Mucosa of rectum (tissue), 2 donors: ENCODE measurements around the gene POU4F2.

ENCODE experiments used
- H3K27ac ChIP-seq, 2 donors: one replicate each; pipeline ENCODE4 v1.7.0; 2013; ENCODE audit warnings: inconsistent platforms in 2 of 2, low read depth in 2 of 2, low read length in 2 of 2
- H3K27me3 ChIP-seq, 2 donors: one replicate each; pipeline ENCODE4 v1.7.0; 2013; ENCODE audit warnings: low read length in 2 of 2; ENCODE audit not compliant: control insufficient read depth in 2 of 2, insufficient read depth in 2 of 2
- H3K36me3 ChIP-seq, 2 donors: one replicate each; pipeline ENCODE4 v1.7.0; 2013; ENCODE audit warnings: low read length in 2 of 2; ENCODE audit not compliant: control insufficient read depth in 2 of 2, insufficient read depth in 2 of 2
- H3K4me1 ChIP-seq, 2 donors: one replicate each; pipeline ENCODE4 v1.7.0; 2013; ENCODE audit warnings: low read length in 2 of 2, mild to moderate bottlenecking in 1 of 2; ENCODE audit not compliant: control insufficient read depth in 2 of 2, insufficient read depth in 2 of 2
- H3K4me3 ChIP-seq, 2 donors: one replicate each; pipeline ENCODE4 v1.7.0; 2013; ENCODE audit warnings: low read length in 2 of 2
- H3K9ac ChIP-seq, 2 donors: one replicate each; pipeline ENCODE4 v1.7.0; 2013; ENCODE audit warnings: low read length in 2 of 2, low read depth in 1 of 2, mild to moderate bottlenecking in 1 of 2
- H3K9me3 ChIP-seq, 2 donors: one replicate each; pipeline ENCODE4 v1.7.0; 2013; ENCODE audit warnings: low read length in 2 of 2; ENCODE audit not compliant: control insufficient read depth in 2 of 2
- donor health status: healthy.
- donor health status: Normal muscosa, but diverticular disease.

The POU4F2 gene

DNA sequence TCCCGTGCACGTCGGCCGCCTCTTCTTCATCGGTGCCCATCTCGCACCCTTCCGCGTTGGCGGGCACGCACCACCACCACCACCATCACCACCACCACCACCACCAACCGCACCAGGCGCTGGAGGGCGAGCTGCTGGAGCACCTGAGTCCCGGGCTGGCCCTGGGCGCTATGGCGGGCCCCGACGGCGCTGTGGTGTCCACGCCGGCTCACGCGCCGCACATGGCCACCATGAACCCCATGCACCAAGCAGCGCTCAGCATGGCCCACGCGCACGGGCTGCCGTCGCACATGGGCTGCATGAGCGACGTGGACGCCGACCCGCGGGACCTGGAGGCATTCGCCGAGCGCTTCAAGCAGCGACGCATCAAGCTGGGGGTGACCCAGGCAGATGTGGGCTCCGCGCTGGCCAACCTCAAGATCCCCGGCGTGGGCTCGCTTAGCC, 1.4 kb downstream of the POU4F2 start:
- Histone ChIP-seq H3K27me3 (peaks cover 15 to 21% of the 10 kb centered on the region in 2 donors), H3K4me3 (no peak overlapping the region), H3K9me3 (no peaks in the 10 kb centered on the region), H3K36me3 (no peaks in the 10 kb centered on the region), H3K4me1 (no peaks in the 10 kb centered on the region), H3K9ac (no peak overlapping the region), H3K27ac (no peak overlapping the region)

DNA sequence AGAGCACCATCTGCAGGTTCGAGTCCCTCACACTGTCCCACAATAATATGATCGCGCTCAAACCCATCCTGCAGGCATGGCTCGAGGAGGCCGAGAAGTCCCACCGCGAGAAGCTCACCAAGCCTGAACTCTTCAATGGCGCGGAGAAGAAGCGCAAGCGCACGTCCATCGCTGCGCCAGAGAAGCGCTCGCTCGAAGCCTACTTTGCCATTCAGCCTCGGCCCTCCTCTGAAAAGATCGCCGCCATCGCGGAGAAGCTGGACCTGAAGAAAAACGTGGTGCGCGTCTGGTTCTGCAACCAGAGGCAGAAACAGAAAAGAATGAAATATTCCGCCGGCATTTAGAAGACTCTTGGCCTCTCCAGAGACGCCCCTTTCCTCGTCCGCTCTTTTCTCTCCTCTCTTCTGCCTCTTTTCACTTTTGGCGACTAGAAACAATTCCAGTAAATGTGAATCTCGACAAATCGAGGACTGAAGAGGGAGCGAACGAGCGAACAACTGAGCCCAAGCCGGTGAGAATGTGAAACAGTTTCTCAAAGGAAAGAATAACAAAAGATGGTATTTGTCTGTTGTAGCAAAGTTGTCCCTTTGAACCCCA, 1.9 kb downstream of the POU4F2 start:
- H3K9ac ChIP-seq, result no peak overlapping the region
- no peaks in the 10 kb centered on the region for H3K36me3 ChIP-seq
- H3K4me3 ChIP-seq, result no peak overlapping the region
- H3K27me3 ChIP-seq, result peaks cover 15 to 18% of the 10 kb centered on the region in 2 donors
- H3K27ac ChIP-seq, result no peak overlapping the region
- no peaks in the 10 kb centered on the region for H3K4me1 ChIP-seq
- no peaks in the 10 kb centered on the region for H3K9me3 ChIP-seq

DNA sequence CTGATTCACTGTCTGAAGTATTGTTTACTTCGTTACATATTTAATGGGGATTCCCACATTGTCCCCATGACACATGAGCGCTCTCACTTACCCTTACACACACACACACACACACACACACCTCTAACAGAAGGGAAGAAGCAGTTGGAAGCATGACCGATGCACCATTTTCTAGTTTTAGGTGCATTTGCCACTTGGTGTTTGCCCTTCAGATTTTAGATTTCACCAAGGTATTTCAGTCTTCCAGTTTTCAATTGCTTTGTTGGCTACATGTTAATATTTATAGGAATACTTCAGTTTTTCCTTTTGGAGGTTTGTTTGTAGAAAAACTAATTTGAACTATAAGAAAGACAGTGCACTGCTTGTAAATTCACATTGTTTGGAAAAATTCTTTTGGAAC, 3.1 kb downstream of the POU4F2 start:
- Histone ChIP-seq H3K9me3 (no peaks in the 10 kb centered on the region), H3K9ac (no peak overlapping the region), H3K4me3 (no peak overlapping the region), H3K27me3 (peaks cover 15% of the 10 kb centered on the region in 2 donors), H3K36me3 (no peaks in the 10 kb centered on the region), H3K4me1 (no peaks in the 10 kb centered on the region), H3K27ac (no peak overlapping the region)

DNA sequence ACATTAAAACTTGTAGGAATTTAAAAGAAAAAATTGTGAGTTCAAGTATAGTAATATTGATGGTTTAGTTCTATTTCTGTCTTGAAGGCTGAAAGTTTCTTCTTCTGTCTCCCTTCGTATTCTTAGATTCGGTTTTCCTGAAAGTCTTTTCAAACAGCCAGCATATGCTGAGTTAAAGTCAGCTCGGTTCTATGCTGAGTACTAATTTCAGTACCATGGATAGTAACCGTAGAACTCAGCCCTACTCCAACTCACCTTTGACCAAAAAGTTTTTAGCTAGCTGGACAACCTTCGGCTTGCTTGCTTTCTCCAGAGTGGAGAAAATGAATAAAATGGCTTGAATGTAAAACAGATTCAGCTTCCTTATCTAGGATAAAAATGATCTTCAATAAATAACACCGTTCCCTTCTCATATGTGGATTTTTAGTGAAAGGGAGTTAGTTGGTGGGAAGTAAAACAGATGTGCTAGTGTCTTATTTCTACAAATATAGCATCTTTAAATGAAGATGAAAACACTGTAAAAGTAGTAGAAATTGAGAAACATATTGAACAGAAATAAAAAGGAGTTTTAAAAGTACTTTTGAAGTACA, 5.2 kb downstream of the POU4F2 start:
- Histone ChIP-seq H3K27ac (no peak overlapping the region), H3K9me3 (no peaks in the 10 kb centered on the region), H3K36me3 (no peaks in the 10 kb centered on the region), H3K27me3 (peaks cover 13 to 20% of the 10 kb centered on the region in 2 donors), H3K9ac (no peak overlapping the region), H3K4me1 (no peaks in the 10 kb centered on the region), H3K4me3 (no peak overlapping the region)

DNA sequence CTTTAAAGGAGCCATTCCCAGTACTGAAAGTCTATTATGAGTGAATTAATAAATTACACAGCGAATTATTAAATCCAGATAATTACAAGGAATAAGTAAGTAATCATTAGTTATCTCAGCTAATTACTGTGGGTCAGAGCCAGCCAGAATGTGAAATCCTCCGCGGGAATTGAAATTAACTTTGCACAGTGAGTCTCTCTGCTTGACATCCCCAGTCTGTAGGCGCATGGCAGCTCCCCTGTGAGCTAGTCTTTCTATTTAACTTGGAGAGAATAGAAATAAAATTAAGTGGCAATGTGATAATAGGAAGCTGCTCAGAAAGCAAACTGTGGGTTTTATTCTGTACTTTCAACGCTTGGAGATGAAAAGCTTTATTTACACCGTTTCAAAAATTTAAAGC, 7.2 kb downstream of the POU4F2 start:
- no peaks in the 10 kb centered on the region for H3K4me1 ChIP-seq
- no peak overlapping the region for H3K9ac ChIP-seq
- H3K9me3 ChIP-seq, result no peaks in the 10 kb centered on the region
- H3K4me3 ChIP-seq, result no peak overlapping the region
- no peak overlapping the region for H3K27ac ChIP-seq
- H3K36me3 ChIP-seq, result no peaks in the 10 kb centered on the region
- peaks cover 13 to 17% of the 10 kb centered on the region in 2 donors for H3K27me3 ChIP-seq

DNA sequence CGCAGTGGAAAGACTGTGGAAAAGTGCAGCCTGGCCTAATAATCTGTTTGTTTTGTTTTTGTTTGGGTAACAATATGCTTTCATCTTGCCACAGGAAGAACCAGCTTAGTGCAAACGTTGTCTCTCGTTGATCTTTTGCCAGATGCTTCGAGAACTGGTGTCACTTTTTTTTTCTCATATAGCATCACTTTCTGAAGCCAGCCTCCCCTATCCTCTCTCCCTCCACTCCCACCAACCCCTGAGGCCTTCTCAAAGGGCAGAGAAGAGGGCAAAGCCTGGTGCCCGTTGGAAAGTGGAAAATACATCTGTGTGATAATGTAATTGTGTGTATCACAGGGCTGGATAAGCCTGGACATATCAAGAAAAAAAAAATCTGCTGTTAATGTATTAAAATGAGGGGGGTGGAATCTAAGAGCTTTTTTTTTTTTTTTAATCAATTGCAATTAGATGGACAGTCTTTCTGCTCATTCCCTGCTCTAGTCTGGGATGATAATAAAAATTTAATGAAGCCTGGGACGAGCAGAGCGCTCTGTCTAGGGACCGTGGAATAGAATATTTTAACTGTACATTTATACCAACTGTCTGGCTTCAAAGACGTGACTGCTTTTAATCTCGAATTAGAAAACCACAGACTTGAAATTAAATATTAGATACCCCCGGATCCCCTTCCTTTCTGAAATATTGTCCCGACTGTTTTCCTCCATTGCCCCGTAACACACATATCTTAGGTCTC, 8.1 kb downstream of the POU4F2 start:
- no peaks in the 10 kb centered on the region for H3K9me3 ChIP-seq
- H3K9ac ChIP-seq, result no peak overlapping the region
- H3K27ac ChIP-seq, result no peak overlapping the region
- no peaks in the 10 kb centered on the region for H3K4me1 ChIP-seq
- H3K27me3 ChIP-seq, result peaks cover 14 to 21% of the 10 kb centered on the region in 2 donors
- H3K36me3 ChIP-seq, result no peaks in the 10 kb centered on the region
- no peak overlapping the region for H3K4me3 ChIP-seq

DNA sequence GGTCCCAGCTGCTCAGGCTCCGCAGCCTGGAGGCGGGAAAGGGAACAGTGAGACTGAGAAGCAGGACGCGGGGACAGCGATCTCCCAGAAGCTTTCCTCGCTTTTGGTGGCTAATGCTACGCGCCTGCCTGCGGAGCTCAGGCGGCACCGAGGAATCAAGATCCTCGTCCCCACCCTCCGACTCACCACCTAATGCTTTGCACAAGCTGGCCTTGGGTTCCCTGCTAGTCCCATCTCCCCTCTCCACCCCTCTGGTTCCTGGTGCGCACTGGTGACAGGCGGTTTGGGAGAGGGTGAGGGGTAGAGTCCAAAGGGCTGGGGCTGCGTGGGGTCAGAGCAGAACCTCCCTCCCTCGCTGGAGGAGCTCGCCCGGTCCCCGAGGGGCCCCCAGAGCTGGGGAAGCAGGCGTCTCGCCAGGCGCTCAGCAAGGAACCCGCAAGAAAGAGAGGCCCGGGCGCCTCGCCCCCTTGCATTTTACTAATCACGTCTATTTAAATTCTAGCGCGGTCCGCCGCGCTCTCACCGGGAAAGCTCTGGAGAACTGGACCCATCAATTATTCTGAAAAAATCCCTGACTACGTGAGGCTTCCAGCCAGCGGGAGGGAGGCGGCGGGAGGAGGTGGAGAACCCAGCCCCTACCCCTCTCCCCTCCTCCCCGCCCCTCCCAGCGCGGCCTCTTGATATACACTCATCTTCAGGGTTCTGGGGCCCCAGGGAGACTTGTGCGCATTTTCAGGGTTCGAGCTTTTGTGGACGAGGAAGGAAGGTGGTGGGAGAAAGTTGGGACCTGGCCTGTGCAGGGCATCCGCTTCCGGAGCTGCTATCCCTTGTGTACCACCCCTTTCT, 9.1 kb downstream of the POU4F2 start:
- Histone ChIP-seq H3K27ac (no peak overlapping the region), H3K9ac (no peak overlapping the region), H3K27me3 (peaks cover 19 to 26% of the 10 kb centered on the region in 2 donors), H3K9me3 (no peaks in the 10 kb centered on the region), H3K4me3 (no peak overlapping the region), H3K4me1 (no peaks in the 10 kb centered on the region), H3K36me3 (no peaks in the 10 kb centered on the region)

DNA sequence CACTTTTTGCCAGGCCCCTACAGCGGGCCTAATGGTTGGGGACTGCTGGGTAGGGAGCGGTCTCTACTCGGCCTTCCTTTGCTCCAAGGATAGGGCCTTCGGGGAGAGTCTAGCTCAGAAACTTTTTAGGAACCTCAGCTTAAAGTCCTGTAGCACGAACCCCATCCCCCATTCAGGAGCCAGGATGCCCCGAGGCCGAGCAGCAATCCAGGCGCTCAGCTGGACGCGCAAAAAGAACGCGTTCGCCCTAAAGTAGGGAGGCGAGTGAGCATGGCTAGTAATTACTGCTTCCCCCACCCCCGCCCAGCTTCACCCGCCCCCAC, 9.7 kb downstream of the POU4F2 start:
- peaks cover 22 to 24% of the 10 kb centered on the region in 2 donors for H3K27me3 ChIP-seq
- no peak overlapping the region for H3K9ac ChIP-seq
- H3K4me3 ChIP-seq, result no peak overlapping the region
- H3K36me3 ChIP-seq, result no peaks in the 10 kb centered on the region
- H3K27ac ChIP-seq, result no peak overlapping the region
- no peaks in the 10 kb centered on the region for H3K4me1 ChIP-seq
- no peaks in the 10 kb centered on the region for H3K9me3 ChIP-seq

DNA sequence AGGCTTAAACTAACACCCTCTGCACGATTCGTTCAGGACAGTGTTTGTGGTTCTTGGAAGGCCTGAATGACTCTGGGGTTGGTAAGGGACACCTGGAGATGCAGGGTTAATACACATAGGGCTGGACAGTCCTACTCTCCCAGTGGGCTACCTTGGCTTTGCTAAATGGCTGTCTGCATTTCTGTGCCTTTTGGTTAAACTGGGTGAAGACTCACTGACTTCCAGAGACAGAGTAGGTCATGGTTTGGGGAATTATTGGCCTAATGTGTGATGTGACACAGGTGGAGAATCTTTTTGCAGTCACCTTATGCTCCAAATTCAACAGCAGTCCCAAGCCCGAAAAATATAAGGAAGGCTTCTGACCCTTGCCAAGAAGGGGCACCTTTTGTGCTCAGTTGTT, 10.5 kb downstream of the POU4F2 start:
- Histone ChIP-seq H3K9ac (no peak overlapping the region), H3K9me3 (no peaks in the 10 kb centered on the region), H3K27ac (no peak overlapping the region), H3K4me1 (no peaks in the 10 kb centered on the region), H3K27me3 (peaks cover 23 to 24% of the 10 kb centered on the region in 2 donors), H3K4me3 (no peak overlapping the region), H3K36me3 (no peaks in the 10 kb centered on the region)

DNA sequence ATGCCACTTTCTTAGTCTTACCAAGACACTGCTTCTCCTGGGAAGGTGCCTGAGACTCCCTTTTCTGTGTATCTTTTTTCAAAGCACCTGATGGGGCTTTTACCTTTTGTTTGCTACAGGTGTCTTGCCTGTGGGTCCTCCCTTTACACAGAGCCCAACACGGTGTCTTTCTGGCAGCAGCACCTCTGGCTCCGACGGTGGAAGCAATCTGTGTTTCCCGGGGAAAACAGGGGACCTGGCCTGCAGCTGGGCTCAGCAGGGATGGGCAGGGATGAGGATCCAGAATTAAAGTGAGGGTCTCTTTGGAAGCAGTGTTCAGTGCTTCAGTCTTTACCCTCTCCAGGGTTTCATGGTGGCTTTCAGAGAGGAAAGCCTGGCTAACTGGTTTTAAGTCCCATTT, 11.3 kb downstream of the POU4F2 start:
- H3K36me3 ChIP-seq, result no peaks in the 10 kb centered on the region
- H3K4me1 ChIP-seq, result no peaks in the 10 kb centered on the region
- H3K4me3 ChIP-seq, result no peak overlapping the region
- peaks cover 24 to 26% of the 10 kb centered on the region in 2 donors for H3K27me3 ChIP-seq
- no peak overlapping the region for H3K27ac ChIP-seq
- no peaks in the 10 kb centered on the region for H3K9me3 ChIP-seq
- no peak overlapping the region for H3K9ac ChIP-seq
